DND-41 (cell line): ENCODE results near the gene ZDHHC22.

Experiments
- ATAC-seq: fragments of 200-7000 bp; cut with Tn5 transposase; 3 replicates; pipeline ENCODE4 v1.9.1; 2021; ENCODE audit warnings: low read depth; ENCODE audit not compliant: insufficient read depth
- DNase-seq: peaks from one replicate; pipeline ENCODE4 v3.0.0-alpha.2; 2020
- H2AFZ ChIP-seq: 2 replicates; pipeline ENCODE4 v1.6.0; 2012; ENCODE audit warnings: low read depth, low read length
- H3K27ac ChIP-seq: 2 replicates; pipeline ENCODE4 v1.5.1; 2012; ENCODE audit warnings: low read length, inconsistent platforms
- H3K27me3 ChIP-seq: fragments of 200-600 bp; sonication (generic); 2 replicates; pipeline ENCODE4 v1.6.0; 2012; ENCODE audit warnings: low read length, mild to moderate bottlenecking, inconsistent platforms; ENCODE audit not compliant: insufficient read depth, poor library complexity
- H3K36me3 ChIP-seq: 2 replicates; pipeline ENCODE4 v1.5.1; 2012; ENCODE audit warnings: low read length, inconsistent platforms; ENCODE audit not compliant: insufficient read depth
- H3K4me1 ChIP-seq: 2 replicates; pipeline ENCODE4 v1.5.1; 2012; ENCODE audit warnings: mild to moderate bottlenecking, low read length; ENCODE audit not compliant: insufficient read depth
- H3K4me2 ChIP-seq: 2 replicates; pipeline ENCODE4 v1.6.0; 2012; ENCODE audit warnings: mild to moderate bottlenecking, moderate library complexity, low read length, inconsistent platforms; ENCODE audit not compliant: insufficient read depth
- H3K4me3 ChIP-seq, 2 experiments: fragments of 200-600 bp in 1 of 2; shearing (Covaris generic) in 1 of 2; 2 replicates each; pipeline ENCODE4 v1.5.1; 2012 to 2016; ENCODE audit warnings: inconsistent platforms in 2 of 2, low read length in 2 of 2, mild to moderate bottlenecking in 2 of 2, low read depth in 1 of 2, moderate library complexity in 1 of 2
- H3K79me2 ChIP-seq: 2 replicates; pipeline ENCODE4 v1.6.0; 2012; ENCODE audit warnings: low read length, inconsistent platforms; ENCODE audit not compliant: insufficient read depth
- H3K9ac ChIP-seq: 2 replicates; pipeline ENCODE4 v1.6.0; 2012; ENCODE audit warnings: low read depth, mild to moderate bottlenecking, inconsistent platforms, low read length, moderate library complexity
- H3K9me3 ChIP-seq: 2 replicates; pipeline ENCODE4 v1.5.1; 2012; ENCODE audit warnings: low read length, moderate library complexity, mild to moderate bottlenecking, inconsistent platforms; ENCODE audit not compliant: insufficient read depth, severe bottlenecking
- H4K20me1 ChIP-seq: 2 replicates; pipeline ENCODE4 v1.6.0; 2012; ENCODE audit warnings: low read length; ENCODE audit not compliant: insufficient read depth
- EZH2 ChIP-seq: IDR thresholded peaks from 3 replicates; pipeline ENCODE4 v1.6.1; 2012; ENCODE audit warnings: borderline replicate concordance, low read depth, mild to moderate bottlenecking, moderate library complexity, low read length, inconsistent platforms; ENCODE audit not compliant: severe bottlenecking
- TF ChIP-seq, protein P1 (sequence below): IDR thresholded peaks from 2 replicates; pipeline ENCODE4 v1.5.1; 2012; ENCODE audit warnings: borderline replicate concordance, low read length, moderate library complexity, mild to moderate bottlenecking; ENCODE audit not compliant: poor library complexity, severe bottlenecking; ENCODE audit errors: extremely low read depth

The ZDHHC22 gene

DNA sequence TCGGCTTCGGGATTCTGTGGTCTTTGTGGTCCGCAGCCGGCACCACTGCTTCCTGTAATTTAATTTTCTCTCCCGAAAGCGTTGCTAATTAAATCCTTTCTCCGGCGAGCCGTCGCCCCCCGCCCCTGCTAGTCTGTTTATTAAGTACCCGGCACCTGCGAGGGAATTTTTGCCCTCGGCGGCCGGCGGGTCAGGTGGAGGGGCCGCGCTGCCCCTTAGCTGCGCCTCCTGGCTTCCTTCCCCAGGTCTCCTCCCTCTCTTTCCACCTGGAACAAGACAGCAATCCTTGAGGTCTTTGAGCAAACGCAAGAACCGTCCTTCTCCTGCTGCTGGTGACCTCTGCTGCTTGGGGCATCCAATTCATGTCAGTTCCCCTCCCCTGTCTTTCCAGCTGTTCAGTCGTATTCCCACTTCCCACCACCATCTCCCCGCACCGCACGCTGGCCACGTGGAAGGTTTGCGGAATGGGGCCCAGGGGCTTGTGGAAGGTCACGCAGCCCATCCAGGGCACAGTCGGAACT is 16.2 kb downstream of the ZDHHC22 start:
- no peak for TF ChIP-seq EZH2
- TF ChIP-seq, protein P1, sequence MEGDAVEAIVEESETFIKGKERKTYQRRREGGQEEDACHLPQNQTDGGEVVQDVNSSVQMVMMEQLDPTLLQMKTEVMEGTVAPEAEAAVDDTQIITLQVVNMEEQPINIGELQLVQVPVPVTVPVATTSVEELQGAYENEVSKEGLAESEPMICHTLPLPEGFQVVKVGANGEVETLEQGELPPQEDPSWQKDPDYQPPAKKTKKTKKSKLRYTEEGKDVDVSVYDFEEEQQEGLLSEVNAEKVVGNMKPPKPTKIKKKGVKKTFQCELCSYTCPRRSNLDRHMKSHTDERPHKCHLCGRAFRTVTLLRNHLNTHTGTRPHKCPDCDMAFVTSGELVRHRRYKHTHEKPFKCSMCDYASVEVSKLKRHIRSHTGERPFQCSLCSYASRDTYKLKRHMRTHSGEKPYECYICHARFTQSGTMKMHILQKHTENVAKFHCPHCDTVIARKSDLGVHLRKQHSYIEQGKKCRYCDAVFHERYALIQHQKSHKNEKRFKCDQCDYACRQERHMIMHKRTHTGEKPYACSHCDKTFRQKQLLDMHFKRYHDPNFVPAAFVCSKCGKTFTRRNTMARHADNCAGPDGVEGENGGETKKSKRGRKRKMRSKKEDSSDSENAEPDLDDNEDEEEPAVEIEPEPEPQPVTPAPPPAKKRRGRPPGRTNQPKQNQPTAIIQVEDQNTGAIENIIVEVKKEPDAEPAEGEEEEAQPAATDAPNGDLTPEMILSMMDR, result no peak
- Histone ChIP-seq H3K9ac (no peak overlapping the region), H3K4me1 (no peaks in the 10 kb centered on the region), H3K79me2 (no peaks in the 10 kb centered on the region), H3K9me3 (no peaks in the 10 kb centered on the region), H3K4me3 (no peak overlapping the region), H4K20me1 (peaks cover 5% of the 10 kb centered on the region; the same call in 1 of the 2 replicates), H3K4me2 (no peak overlapping the region), H3K36me3 (no peaks in the 10 kb centered on the region), H2AFZ (no peak overlapping the region), H3K27me3 (no peaks in the 10 kb centered on the region), H3K27ac (no peak overlapping the region)
- no peak for DNase-seq
- ATAC-seq, result no peak

DNA sequence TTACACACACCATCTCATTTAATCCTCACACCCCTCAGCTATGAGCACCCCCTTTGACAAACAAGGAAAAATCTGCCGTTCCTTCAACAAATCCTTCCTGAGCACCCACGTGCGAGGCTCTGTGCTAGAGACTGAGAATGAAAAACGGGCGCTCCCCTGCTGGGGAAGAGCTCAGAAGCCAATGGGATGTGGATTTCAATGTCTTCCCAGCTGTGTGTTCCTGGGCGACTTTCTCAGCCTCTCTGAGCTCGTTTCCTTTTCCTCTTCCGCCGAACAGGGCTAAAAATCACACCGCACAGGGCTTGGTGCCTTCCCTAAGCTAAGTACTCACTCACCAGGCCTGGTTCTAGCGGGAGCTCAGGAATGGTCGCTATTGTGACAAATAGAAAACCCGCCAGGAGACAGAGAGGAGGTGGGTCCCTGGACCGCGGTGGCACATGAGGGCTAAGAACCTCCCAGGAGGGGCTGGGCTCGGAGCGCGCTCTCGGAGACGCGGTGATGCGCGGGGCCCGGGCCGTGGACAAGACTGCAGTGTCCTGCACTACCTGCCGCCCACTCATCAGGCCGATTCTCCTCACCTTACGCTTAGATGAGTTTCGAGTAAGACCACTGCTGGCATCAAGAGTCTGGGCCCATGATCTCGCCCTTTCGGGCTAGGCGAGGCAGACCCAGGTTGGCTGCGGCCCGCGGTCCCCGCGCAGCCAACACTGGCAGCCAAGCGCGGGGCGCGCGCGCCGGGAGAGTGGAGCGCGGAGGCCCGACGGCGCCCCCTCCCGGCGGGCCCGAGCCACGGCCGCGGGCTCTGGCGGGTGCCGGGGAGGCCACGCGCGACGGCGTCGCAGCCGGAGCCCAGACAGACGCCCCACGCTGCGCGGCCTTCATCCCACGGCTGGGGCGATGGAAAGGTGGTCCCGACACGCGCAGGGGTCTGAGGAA is 17.0 kb downstream of the ZDHHC22 start:
- DNase-seq, result no peak
- H3K4me1 ChIP-seq, result no peaks in the 10 kb centered on the region
- no peaks in the 10 kb centered on the region for H3K79me2 ChIP-seq
- no peak overlapping the region for H3K9ac ChIP-seq
- H3K4me2 ChIP-seq, result no peak overlapping the region
- no peak for TF ChIP-seq EZH2
- TF ChIP-seq, protein P1, result no peak
- no peak overlapping the region for H3K27ac ChIP-seq
- H2AFZ ChIP-seq, result no peak overlapping the region
- peaks cover 4% of the 10 kb centered on the region; the same call in 1 of the 2 replicates for H3K36me3 ChIP-seq
- H4K20me1 ChIP-seq, result peaks cover 5% of the 10 kb centered on the region; the same call in 1 of the 2 replicates
- no peak for ATAC-seq
- H3K9me3 ChIP-seq, result no peaks in the 10 kb centered on the region
- H3K27me3 ChIP-seq, result no peaks in the 10 kb centered on the region
- no peak overlapping the region for H3K4me3 ChIP-seq

DNA sequence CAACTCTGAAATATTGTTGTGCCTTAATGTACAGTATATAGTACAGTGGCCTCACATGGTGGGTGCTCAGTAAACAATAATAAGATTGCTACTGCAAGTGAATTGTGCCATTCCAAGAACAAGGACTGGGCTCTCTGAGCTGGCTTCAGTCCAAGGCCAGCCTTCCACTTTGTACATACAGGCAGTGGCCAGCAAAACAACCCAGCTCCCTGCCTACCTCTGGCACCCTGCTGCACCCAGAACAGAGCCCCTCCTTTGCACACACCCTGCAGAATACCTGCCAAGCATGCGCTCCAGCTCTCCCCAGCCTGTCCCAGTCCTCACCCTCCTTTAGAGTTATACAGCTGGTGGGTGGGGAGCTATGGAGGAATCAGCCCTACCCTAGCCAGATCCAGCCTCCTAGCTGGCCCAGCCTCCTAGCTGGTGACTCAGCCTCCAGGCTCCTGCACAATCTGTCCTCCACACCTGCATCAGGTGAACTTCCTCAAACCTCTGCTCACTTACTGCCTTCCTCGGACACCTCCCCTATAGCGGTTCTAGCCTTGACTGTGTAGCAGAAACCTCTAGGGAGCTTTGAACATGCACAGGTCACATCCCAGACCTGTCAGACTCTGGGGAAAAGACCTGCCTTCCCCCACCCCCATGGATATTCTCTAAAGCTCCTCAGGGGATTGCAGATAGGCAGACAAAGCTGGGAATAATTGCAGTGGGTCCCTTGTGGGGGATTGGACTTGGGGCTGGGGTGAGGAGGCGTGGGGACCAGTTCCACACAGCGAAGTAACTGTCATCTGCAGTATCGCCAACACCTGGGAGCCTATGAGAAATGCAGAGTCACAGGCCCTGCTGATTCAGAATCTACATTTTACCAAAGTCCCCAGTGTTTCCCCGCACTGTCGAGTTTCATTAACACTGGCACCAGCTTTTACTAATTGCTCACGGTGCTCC is 17.9 kb downstream of the ZDHHC22 start:
- H3K36me3 ChIP-seq, result peaks cover 4% of the 10 kb centered on the region; the same call in 1 of the 2 replicates
- H3K79me2 ChIP-seq, result no peaks in the 10 kb centered on the region
- ATAC-seq (no peak), DNase-seq (no peak)
- no peaks in the 10 kb centered on the region for H3K27me3 ChIP-seq
- H3K4me1 ChIP-seq, result no peaks in the 10 kb centered on the region
- H4K20me1 ChIP-seq, result peaks cover 5% of the 10 kb centered on the region; the same call in 1 of the 2 replicates
- H3K4me2 ChIP-seq, result no peak overlapping the region
- H3K9me3 ChIP-seq, result no peaks in the 10 kb centered on the region
- H3K9ac ChIP-seq, result no peak overlapping the region
- H2AFZ ChIP-seq, result no peak overlapping the region
- H3K4me3 ChIP-seq, result no peak overlapping the region
- TF ChIP-seq EZH2, result no peak
- TF ChIP-seq, protein P1, result no peak
- no peak overlapping the region for H3K27ac ChIP-seq
